UCSD-AML1 (cell line): ENCODE measurements around the gene ETFDH.
"Not testable (repeated sequence)": the region's sequence is repeated elsewhere in the genome, so short reads cannot be mapped to it uniquely, and the experiment has no call there.

Experiments
- DNase-seq: peaks from one replicate; lab custom pipeline; 2025; ENCODE audit not compliant: unreplicated experiment; lab: John Stamatoyannopoulos, UW

ETFDH gene

GRCh38 chr4:158750379-158750778, 78.3 kb downstream of the ETFDH start:
- no peak for DNase-seq

GRCh38 chr4:158754385-158755180, 82.5 kb downstream of the ETFDH start:
- no peak for DNase-seq

GRCh38 chr4:158755819-158756218, 83.7 kb downstream of the ETFDH start:
- not testable (repeated sequence) for DNase-seq

- no peak for DNase-seq
Observed at GRCh38 chr4:158756588-158756987, 84.5 kb downstream of the ETFDH start.

GRCh38 chr4:158758142-158758541, 86.0 kb downstream of the ETFDH start:
- no peak for DNase-seq

- DNase-seq: no peak
Observed at GRCh38 chr4:158758703-158759102, 86.6 kb downstream of the ETFDH start.
